ENCODE results near the gene SND1.

- TF ChIP-seq SUZ12 (IDR thresholded peaks at IDR 0.05) (no peak), PKNOX1 (IDR thresholded peaks at IDR 0.05) (no peak), SP1 (IDR thresholded peaks at IDR 0.05) (no peak)
These were observed 250.1 kb downstream of the SND1 start for GRCh38 chr7:127901895-127902703.
